Gastrocnemius medialis (tissue), 4 donors: Measurements from ENCODE around the gene SLC22A6. TPM values are rescaled to one million over a fixed set of nuclear protein-coding genes. Genes with fewer than 3 reads are reported as not detected.

Experiments
- ATAC-seq, 2 donors: fragments of 150-250 bp; one replicate each; pipeline ENCODE4 v1.9.1; 2016
- DNase-seq, 2 donors: peaks; one replicate each; pipeline ENCODE4 v3.0.0-alpha.2; 2019
- H3K27ac ChIP-seq, 4 donors: fragments of 200-600 bp; sonication (generic); 1 replicate in 1 of 4; 2 replicates in 3 of 4; pipeline ENCODE4 v1.5.1; 2016 to 2018; ENCODE audit warnings: mild to moderate bottlenecking in 2 of 4, moderate library complexity in 1 of 4
- H3K27me3 ChIP-seq, 3 donors: fragments of 200-600 bp; sonication (generic) in 2 of 3; 1 replicate in 1 of 3; 2 replicates in 2 of 3; pipeline versions ENCODE4 v1.5.1 to v1.6.0; 2016 to 2019; ENCODE audit warnings: mild to moderate bottlenecking in 1 of 3, moderate library complexity in 1 of 3
- H3K36me3 ChIP-seq, 2 donors: fragments of 200-600 bp; sonication (generic) in 1 of 2; one replicate each; pipeline ENCODE4 v1.5.1; 2017 to 2018
- H3K4me1 ChIP-seq, 2 donors: fragments of 200-600 bp; sonication (generic) in 1 of 2; one replicate each; pipeline ENCODE4 v1.5.1; 2016 to 2017; ENCODE audit warnings: mild to moderate bottlenecking in 2 of 2
- H3K4me3 ChIP-seq, 4 donors: fragments of 200-600 bp; sonication (generic) in 3 of 4; 1 replicate in 1 of 4; 2 replicates in 3 of 4; pipeline ENCODE4 v1.5.1; 2016 to 2019; ENCODE audit warnings: mild to moderate bottlenecking in 2 of 4
- H3K9me3 ChIP-seq, 3 donors: fragments of 200-600 bp; sonication (generic) in 2 of 3; 1 replicate in 1 of 3; 2 replicates in 2 of 3; pipeline ENCODE4 v1.5.1; 2016 to 2019
- CTCF ChIP-seq, 5 experiments: fragments of 450-650 bp in 3 of 5; fragments of 200-600 bp in 2 of 5; sonication (generic) in 2 of 5; IDR thresholded peaks in 4 of 5; conservative IDR thresholded peaks in 1 of 5; 1 replicate in 4 of 5; 2 replicates in 1 of 5; pipeline ENCODE4 v1.5.1; 2016 to 2019; ENCODE audit warnings: antibody characterized with exemption in 5 of 5, mild to moderate bottlenecking in 3 of 5, moderate library complexity in 3 of 5
- POLR2A ChIP-seq, 2 donors: fragments of 450-650 bp; IDR thresholded peaks; one replicate each; pipeline ENCODE4 v1.6.1; 2017; ENCODE audit warnings: antibody characterized with exemption in 2 of 2, mild to moderate bottlenecking in 2 of 2, moderate library complexity in 2 of 2
- in situ Hi-C, 4 donors: fragments of 200-750 bp; cut with MboI; loops; one replicate each; pipeline versions ENCODE4 v1.15.0 to v1.8.0; 2017; ENCODE audit warnings: low sequenced_read_pairs in 4 of 4
- intact Hi-C: fragments of 100-400 bp; cut with DNase I; formaldehyde crosslinking; loops from one replicate; pipeline ENCODE4 v1.15.1; 2023; ENCODE audit warnings: low total_unique reads
- total RNA-seq, 4 donors: library from RNA; depleted of rRNA; stranded (reverse); fragments of >200 nt; gene quantifications; one replicate each; pipeline versions ENCODE4 v1.1.0 to v1.2.3, GENCODE V29; 2016

Gene SLC22A6
- total RNA-seq, 4 donors from 2014 or later, result not detected

GRCh38 chr11:62983536-62984199 is 1.1 kb downstream of the SLC22A6 start:
- no peak for DNase-seq
- H3K4me3 ChIP-seq, result no peak overlapping the region
- H3K36me3 ChIP-seq, result no peaks in the 10 kb centered on the region
- no peaks in the 10 kb centered on the region for H3K27me3 ChIP-seq
- intact Hi-C loops (no loop called here), in situ Hi-C loops (no loop called here)
- no peaks in the 10 kb centered on the region for H3K4me1 ChIP-seq
- no peaks in the 10 kb centered on the region for H3K9me3 ChIP-seq
- ATAC-seq, result no peak
- TF ChIP-seq POLR2A (IDR thresholded peaks at IDR 0.05), result no peak
- TF ChIP-seq CTCF (IDR thresholded peaks at IDR 0.05 in 4 of 5, conservative IDR thresholded peaks at IDR 0.05 in 1 of 5), result no peak
- no peak overlapping the region for H3K27ac ChIP-seq

- intact Hi-C loops, result no loop called here
- in situ Hi-C loops, result no loop called here
- DNase-seq, result no peak
- H3K4me1 ChIP-seq, result no peaks in the 10 kb centered on the region
- H3K9me3 ChIP-seq, result no peaks in the 10 kb centered on the region
- H3K27ac ChIP-seq, result no peak overlapping the region
- H3K4me3 ChIP-seq, result no peak overlapping the region
- TF ChIP-seq CTCF (IDR thresholded peaks at IDR 0.05 in 4 of 5, conservative IDR thresholded peaks at IDR 0.05 in 1 of 5) (no peak), POLR2A (IDR thresholded peaks at IDR 0.05) (no peak)
- no peaks in the 10 kb centered on the region for H3K36me3 ChIP-seq
- H3K27me3 ChIP-seq, result no peaks in the 10 kb centered on the region
- ATAC-seq, result no peak
Measured at GRCh38 chr11:62981743-62982142, 3.0 kb downstream of the SLC22A6 start.

DNA sequence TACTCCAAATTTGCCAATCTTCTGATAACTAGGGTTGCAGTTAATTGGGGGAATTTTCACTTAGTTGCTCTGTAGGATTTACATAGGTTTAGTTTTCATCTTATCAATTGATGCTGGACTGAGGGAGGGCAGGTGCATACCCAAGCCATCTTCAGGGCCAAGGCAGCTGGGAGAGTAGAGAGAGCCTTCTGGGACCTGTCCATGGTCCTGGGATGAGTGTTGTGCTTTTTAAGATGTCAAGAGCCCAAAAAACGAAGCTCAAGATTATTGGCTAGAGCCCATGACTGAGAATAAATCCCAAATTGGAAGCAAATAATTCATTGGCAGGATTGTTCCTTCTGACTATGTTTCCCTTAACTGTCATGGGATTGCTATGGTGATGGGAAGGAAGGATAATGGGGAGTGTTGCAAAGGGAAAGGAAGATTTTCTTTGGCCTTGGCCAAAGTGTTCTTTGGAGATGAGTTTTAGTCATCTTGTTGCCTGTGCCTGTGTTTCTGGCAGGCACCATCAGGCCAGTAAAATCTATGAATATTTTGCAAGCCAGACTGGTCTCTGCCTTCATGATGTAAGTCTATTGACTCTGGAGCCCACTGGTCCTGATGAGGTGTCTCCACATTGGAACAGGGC is 4.5 kb downstream of the SLC22A6 start:
- ATAC-seq (no peak), DNase-seq (no peak)
- in situ Hi-C loops, result no loop called here
- Histone ChIP-seq H3K4me3 (no peak overlapping the region), H3K9me3 (no peaks in the 10 kb centered on the region), H3K36me3 (no peaks in the 10 kb centered on the region), H3K27ac (no peak overlapping the region), H3K4me1 (peaks cover under 1 to 2% of the 10 kb centered on the region in 2 donors), H3K27me3 (no peaks in the 10 kb centered on the region)
- intact Hi-C loops, result no loop called here
- TF ChIP-seq CTCF (IDR thresholded peaks at IDR 0.05 in 4 of 5, conservative IDR thresholded peaks at IDR 0.05 in 1 of 5) (no peak), POLR2A (IDR thresholded peaks at IDR 0.05) (no peak)

DNA sequence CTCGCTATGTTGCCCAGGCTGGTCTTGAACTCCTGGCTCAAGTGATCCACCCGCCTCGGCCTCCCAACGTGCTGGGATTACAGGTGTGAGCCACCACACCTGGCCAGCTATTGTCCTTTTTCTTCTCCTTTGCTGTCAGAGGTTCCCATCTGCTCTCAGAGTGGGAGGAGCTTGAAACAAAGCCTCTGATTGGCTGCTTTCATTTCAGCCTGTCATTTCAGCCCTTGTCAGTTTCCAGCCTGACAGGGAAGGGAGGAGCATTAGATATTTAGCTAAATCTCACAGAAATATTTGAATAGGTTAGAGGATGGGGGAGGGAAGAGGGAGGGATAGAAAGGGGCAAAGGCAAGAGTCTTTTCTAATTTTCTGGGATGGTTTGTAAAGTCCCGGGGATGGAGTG is 8.7 kb downstream of the SLC22A6 start:
- intact Hi-C loops, result no loop called here
- H3K9me3 ChIP-seq, result no peaks in the 10 kb centered on the region
- H3K27me3 ChIP-seq, result no peaks in the 10 kb centered on the region
- H3K4me1 ChIP-seq, result peaks cover 3 to 4% of the 10 kb centered on the region in 2 donors
- in situ Hi-C loops, result no loop called here
- H3K36me3 ChIP-seq, result no peaks in the 10 kb centered on the region
- no peak overlapping the region for H3K4me3 ChIP-seq
- TF ChIP-seq POLR2A (IDR thresholded peaks at IDR 0.05), result no peak
- TF ChIP-seq CTCF (IDR thresholded peaks at IDR 0.05 in 4 of 5, conservative IDR thresholded peaks at IDR 0.05 in 1 of 5), result no peak
- no peak for DNase-seq
- H3K27ac ChIP-seq, result no peak overlapping the region
- ATAC-seq, result no peak
